ENCODE measurements around the gene OLA1.

The OLA1 gene

GRCh38 chr2:174063492-174064092 is 184.7 kb downstream of the OLA1 start:
- DNase-seq (ENCODE audit: low read depth): no peak

GRCh38 chr2:174062934-174063333 is 185.4 kb downstream of the OLA1 start:
- no peak for DNase-seq (ENCODE audit: low read depth)

GRCh38 chr2:174059884-174060244 is 188.5 kb downstream of the OLA1 start:
- no peak for DNase-seq (ENCODE audit: low read depth)

- no peak for DNase-seq (ENCODE audit: low read depth)
These were observed 189.0 kb downstream of the OLA1 start for GRCh38 chr2:174059178-174059883.

DNA sequence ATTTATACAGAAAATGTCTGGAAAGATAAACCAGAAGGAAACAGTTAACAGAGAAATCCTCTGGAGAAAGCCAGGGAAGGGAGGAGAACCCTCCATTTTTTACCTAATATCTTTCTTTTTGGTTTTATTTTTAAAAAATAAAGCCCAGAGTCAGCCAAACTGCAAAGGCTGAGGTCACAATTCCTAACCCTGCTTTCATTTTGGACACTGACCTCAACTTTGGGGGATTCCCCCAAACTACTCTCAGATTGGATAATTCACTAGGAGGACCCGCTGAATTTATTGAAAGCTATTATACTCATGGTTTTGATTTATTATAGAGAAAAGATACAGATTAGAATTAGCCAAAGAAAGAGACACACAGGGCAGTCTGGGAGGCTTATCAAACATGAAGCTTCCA is 189.9 kb downstream of the OLA1 start:
- DNase-seq (ENCODE audit: low read depth): no peak

GRCh38 chr2:174058026-174058425 is 190.3 kb downstream of the OLA1 start:
- DNase-seq (ENCODE audit: low read depth): no peak

DNA sequence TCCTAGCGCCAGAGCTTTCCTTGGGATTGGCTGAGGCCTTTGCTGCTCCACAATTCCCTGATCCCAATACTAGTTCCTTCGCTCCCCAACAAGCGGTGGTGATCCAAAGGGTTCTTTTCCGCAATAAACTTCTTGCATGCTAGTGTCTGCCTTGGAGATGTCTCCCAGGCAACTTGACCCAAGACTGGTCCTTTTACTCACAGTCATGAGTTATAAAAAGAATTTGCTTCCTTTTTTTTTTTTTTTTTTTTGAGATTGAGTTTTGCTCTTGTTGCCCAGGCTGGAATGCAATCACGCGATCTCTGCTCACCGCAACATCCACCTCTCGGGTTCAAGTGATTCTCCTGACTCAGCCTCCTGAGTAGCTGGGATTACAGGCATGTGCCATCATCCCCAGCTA is 193.4 kb downstream of the OLA1 start:
- DNase-seq (ENCODE audit: low read depth): no peak

- no peak for DNase-seq (ENCODE audit: low read depth)
These were observed 194.8 kb downstream of the OLA1 start for GRCh38 chr2:174053355-174054151.

DNA sequence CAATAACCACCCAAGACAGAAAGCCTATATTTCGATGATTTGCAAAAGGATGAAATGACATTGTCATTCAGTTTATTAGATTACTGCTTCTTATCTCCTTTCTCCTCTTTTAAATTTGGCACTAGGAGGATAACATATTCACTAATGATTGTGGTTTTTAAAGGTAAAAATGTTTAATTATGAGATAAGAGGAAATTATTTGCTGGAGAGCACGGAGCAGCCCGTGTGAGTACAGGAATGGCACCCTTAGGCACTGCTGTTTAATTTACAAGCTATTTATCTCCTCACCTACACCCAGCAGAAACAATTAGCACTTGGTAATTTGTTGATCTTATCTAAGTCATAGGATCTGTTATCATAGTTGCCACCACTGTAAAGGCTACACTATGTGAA is 195.8 kb downstream of the OLA1 start:
- no peak for DNase-seq (ENCODE audit: low read depth)

DNA sequence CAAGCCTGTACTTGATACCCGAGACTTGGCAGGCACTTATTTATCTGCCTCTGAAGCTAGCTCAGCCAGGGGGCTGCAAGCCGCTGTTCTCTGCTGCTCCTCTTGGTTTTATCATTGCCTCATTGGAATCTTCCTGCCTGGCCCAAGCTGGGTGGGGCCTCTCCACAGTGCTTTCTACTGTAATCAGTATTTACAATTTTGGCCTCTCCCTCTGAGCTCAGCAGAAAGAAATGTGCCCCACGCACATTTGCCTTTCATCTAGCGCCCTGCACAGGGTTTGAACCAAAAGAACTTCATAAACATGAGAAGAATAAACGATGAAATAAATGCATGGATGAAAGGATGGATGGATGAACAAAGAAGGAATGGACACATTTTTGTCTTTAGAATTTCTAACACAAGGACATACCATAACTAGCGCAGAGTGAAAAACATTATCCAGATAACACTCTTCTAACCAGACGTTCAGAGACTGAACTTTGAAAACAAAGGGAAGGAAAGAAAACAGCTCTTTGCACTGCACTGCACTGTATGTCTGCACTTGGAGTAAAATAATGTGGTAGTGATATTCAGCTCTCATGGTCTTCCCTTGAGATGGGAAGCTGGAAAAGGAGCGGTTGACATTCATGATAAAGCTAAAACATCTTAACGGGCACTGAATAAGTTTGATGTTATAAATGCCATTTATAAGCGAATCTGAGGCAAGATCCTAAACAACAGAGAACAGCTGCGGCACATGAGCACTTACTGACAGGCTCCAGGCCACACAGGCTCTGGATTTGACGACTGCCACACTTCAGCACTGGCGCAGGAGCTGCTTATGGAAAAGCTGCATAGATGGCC is 196.4 kb downstream of the OLA1 start:
- DNase-seq (ENCODE audit: low read depth): no peak

DNA sequence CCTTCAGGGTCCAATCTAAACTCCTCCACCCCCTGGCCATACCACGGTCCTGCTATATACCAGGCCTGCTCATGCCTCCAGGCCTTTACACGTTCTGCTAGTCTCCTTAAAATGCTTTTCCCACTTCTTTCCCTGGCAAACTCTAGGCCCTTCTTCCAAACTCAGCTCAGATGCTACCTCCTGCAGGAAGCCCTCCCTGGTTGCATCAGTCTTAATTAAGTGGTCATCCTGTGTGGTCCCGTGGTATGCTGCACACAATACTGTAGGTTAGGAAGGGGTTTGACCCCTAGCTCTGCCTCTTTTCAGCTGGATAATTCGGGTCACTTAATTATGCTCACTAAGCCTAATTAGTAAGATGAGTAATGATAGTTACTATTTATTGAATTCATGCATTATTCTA is 197.3 kb downstream of the OLA1 start:
- no peak for DNase-seq (ENCODE audit: low read depth)

DNA sequence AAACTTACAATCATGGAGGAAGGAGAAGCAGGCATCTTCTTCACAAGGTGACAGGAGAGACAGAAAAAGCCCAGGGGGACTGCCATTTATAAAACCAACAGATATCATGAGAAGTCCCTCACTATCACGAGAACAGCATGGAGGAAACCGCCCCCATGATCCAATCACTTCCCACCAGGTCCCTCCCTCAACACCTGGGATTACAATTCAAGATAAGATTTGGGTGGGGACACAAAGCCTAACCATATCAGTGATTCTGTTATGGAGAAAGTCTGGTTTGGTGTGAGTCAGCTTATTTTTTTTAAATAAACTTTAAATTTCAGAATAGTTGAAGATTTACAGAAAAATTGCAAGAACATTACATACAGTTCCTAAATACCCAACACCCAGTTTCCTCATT is 198.4 kb downstream of the OLA1 start:
- no peak for DNase-seq (ENCODE audit: low read depth)

- DNase-seq (ENCODE audit: low read depth): no peak
These were observed 200.1 kb downstream of the OLA1 start for GRCh38 chr2:174048243-174048642.

- DNase-seq (ENCODE audit: low read depth): no peak
These were observed 200.6 kb downstream of the OLA1 start for GRCh38 chr2:174047746-174048145.

GRCh38 chr2:174046172-174046571 is 202.2 kb downstream of the OLA1 start:
- DNase-seq (ENCODE audit: low read depth): no peak

DNA sequence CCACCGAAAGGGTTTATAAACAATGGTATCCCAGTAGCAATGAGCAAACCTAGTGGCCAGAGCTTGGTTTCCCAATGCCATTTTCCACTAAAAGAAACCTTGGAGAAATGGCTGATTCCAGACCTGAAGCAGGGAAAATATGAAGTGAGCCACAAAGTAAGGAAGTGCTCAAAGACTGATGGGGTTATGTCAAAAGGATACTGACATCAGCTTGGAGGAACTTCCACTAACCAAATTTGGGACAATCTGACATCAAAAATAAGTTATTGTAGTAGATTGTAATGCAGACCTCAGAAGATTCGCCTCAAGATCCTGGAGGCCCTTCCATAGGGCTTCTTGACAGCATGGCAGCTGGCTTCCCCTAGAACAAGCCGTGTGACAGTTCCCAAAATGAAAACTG is 203.8 kb downstream of the OLA1 start:
- DNase-seq (ENCODE audit: low read depth): no peak

DNA sequence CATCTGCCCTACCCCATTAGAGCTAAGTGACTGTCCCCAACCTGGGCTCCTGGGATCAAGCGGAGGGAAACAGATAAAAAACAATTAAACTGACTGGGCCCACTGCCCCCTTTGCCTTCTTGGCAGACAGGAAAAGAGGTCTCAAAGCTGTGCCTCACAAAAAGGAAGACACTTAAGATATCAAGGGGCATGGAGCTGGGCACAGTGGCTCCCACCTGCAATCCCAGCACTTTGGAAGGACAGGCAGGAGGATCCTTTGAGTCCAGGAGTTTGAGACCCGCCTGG is 208.0 kb downstream of the OLA1 start:
- DNase-seq (ENCODE audit: low read depth): no peak

GRCh38 chr2:174039551-174040416 is 208.5 kb downstream of the OLA1 start:
- peak; percentile 80 for DNase-seq (ENCODE audit: low read depth)

GRCh38 chr2:174038462-174038861 is 209.9 kb downstream of the OLA1 start:
- no peak for DNase-seq (ENCODE audit: low read depth)

- DNase-seq (ENCODE audit: low read depth): no peak
These were observed 211.5 kb downstream of the OLA1 start for GRCh38 chr2:174036825-174037224.

DNA sequence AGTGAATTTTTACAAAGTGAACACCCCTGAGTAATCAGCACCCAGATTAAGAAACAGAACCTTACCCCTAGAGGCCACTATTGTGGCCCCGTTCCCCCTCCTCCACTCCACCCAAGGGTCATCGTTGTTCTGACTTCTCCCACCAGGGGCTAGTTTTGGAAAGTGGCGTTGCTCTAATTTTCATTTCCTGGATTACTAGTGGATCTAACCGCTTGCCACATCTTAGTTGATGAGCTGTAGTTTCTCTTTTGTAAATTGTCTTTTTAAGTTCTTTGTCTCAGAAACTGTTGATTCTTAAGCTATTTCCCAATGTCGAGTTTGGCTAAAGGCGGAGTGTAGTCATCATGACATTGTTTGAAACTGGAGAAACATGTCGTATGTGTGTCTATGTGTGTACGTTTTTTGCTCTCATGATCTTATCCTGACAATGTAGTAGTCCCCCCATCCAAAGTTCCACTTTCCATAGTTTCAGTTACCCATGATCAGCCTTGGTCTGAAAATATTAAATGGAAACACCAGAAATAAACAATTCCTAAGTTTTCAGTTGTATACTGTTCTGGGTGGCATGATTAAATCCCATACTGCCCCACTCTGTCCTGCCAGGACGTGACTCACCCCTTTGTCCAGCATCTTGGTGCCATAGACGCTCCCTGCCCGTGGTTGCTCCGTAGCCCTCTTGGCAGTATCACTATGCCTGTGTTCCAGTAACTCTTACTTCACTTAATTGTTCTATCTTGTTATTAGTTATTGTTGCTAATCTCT is 212.2 kb downstream of the OLA1 start:
- no peak for DNase-seq (ENCODE audit: low read depth)
